ENCODE results near the gene PCDHGA12.

- TF ChIP-seq, protein P1, sequence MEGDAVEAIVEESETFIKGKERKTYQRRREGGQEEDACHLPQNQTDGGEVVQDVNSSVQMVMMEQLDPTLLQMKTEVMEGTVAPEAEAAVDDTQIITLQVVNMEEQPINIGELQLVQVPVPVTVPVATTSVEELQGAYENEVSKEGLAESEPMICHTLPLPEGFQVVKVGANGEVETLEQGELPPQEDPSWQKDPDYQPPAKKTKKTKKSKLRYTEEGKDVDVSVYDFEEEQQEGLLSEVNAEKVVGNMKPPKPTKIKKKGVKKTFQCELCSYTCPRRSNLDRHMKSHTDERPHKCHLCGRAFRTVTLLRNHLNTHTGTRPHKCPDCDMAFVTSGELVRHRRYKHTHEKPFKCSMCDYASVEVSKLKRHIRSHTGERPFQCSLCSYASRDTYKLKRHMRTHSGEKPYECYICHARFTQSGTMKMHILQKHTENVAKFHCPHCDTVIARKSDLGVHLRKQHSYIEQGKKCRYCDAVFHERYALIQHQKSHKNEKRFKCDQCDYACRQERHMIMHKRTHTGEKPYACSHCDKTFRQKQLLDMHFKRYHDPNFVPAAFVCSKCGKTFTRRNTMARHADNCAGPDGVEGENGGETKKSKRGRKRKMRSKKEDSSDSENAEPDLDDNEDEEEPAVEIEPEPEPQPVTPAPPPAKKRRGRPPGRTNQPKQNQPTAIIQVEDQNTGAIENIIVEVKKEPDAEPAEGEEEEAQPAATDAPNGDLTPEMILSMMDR (IDR thresholded peaks at IDR 0.05): no peak
- TF ChIP-seq POLR2AphosphoS5 (IDR thresholded peaks at IDR 0.05; ENCODE audit: insufficient read depth in 1 of 2, low read depth in 1 of 2): no peak
Observed at GRCh38 chr5:141465351-141465750, 35.0 kb downstream of the PCDHGA12 start.
